NCI-H1092 (cell line): ENCODE results near the gene CALM3.
"Not testable (repeated sequence)": the region's sequence is repeated elsewhere in the genome, so short reads cannot be mapped to it uniquely, and the experiment has no call there.

ENCODE experiments used
- DNase-seq: peaks from one replicate; lab custom pipeline; 2025; lab: John Stamatoyannopoulos, UW

Gene CALM3

DNA sequence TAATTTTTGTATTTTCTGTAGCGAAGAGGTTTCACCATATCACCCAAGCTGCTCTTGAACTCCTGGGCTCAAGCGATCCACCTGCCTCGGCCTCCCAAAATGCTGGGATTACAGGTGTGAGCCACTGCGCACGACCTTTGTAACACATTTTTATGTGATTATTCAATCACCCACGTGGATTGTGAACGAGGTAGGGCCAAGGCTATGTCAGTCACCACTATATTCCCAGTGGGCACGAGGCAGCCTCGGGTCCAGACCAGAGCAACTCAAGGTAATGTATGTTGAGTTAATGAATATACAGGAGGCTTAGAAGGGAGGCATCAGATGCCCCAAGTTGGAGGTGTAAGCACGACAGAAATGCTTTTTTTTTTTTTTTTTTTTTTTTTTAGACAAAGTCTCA lies 14.8 kb downstream of the CALM3 start:
- DNase-seq, result no peak

DNA sequence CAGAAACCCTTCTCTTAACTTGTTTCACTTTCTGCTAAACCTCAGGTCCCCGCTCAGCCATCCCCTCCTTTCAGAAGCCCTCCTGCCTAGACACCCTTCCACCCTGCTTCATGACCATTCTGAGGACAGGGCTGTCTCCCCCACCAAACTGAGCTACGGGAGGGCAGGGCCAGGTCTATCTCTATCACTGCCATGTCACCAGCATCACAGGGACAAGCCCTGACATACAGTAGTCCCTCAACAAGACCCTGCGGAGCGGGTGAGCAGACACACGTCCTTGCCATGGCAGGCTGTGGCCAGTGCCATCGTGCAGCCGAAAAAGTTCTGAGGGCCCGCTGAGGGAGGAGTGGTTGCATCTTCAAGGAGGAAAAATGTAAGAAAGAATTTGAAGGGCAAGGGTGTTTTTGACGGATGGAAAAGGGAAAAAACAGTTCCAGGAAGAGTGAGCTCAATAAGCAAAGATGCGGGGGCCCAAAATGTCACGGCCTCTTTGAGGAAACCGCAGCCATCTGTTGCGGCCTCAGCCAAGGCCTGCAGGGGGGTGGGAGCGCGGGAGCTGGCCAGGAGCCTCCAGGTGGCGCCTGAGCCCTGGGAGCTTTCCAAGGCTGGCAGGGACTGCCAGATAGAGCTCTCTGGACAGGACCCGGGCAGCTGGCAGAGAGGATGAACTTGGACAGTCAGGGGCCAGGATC lies 15.6 kb downstream of the CALM3 start:
- DNase-seq, result peak; percentile 37

DNA sequence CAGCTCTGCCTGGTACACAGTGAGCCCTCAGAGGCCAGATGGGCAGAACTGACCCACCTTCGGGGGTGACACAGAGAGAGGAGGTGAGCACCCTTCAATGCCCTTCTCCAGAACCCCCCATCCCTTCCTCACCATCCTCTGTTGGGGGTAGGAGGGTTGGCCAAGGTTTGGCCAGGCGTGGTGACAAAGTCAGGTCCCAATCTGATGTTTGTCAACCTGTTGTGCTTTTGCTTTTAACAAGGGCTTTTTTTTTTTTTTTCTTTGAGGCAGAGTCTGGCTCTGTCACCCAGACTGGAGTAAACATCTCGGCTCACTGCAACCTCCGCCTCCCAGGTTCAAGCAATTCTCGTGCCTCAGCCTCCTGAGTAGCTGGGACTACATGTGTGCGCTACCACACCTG lies 16.5 kb downstream of the CALM3 start:
- DNase-seq, result no peak

DNA sequence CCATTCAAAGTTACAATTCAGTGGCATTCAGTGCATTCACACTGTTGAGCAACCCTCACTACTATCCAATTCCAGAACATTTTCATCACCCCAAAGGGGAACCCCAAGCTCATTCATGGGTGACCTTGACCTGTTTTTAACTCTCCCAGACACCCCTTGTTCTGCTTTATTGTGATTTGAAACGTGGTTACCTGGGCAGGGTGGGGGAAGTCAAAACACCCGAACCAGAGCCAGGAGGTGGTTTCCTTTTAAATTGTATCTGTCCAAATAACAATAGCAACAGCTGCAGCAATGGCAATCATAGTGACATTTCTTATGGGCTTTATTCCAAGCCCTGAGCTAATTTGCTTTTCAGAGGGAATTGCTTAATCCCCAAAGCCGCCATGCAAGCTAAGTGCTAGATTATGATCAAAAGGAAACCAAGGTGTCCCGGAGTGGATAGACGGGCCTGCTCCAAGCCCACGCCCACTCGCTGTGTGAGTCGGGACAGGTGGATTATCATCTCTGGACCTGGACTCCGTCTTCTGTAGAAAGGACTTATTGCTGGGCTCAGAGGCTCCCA lies 17.6 kb downstream of the CALM3 start:
- no peak for DNase-seq

DNA sequence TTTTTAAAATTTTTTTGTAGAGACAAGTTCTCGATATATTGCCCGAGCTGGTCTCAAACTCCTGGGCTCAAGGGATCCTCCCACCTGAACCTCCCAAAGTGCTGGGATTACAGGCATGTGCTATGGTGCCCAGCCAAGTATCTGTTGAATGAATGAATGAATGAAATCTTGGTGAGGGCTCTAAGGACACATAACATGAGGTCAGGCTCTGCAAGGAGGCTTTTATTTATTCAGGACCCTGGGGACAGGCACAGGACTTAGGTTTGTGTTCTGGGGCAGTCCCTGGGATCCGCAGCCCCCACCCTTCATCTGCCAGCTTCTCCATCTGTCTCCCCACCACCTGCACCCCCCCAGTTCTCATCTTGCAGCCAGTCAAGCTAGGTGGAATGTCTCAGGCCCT lies 19.1 kb downstream of the CALM3 start:
- DNase-seq, result no peak

DNA sequence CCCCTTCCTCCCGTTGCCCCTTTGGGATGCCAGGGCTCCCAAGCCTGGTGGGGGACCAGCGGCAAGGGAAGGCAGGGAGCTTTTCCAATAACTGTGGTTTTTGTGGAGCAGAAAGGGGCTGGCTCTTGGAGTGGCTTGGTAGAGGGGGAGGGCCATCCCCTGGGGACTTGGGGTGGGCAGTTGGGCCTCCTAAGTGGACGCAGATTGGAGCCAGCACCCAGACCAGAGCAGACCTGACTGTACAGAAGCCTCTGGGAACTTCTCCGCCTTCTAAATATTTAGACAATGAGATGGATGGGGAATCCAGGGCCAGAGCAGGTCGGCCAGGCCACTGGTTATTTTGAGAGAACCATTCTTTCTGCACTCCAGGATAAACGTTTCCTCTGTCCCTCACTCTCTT lies 19.6 kb downstream of the CALM3 start:
- DNase-seq, result no peak

DNA sequence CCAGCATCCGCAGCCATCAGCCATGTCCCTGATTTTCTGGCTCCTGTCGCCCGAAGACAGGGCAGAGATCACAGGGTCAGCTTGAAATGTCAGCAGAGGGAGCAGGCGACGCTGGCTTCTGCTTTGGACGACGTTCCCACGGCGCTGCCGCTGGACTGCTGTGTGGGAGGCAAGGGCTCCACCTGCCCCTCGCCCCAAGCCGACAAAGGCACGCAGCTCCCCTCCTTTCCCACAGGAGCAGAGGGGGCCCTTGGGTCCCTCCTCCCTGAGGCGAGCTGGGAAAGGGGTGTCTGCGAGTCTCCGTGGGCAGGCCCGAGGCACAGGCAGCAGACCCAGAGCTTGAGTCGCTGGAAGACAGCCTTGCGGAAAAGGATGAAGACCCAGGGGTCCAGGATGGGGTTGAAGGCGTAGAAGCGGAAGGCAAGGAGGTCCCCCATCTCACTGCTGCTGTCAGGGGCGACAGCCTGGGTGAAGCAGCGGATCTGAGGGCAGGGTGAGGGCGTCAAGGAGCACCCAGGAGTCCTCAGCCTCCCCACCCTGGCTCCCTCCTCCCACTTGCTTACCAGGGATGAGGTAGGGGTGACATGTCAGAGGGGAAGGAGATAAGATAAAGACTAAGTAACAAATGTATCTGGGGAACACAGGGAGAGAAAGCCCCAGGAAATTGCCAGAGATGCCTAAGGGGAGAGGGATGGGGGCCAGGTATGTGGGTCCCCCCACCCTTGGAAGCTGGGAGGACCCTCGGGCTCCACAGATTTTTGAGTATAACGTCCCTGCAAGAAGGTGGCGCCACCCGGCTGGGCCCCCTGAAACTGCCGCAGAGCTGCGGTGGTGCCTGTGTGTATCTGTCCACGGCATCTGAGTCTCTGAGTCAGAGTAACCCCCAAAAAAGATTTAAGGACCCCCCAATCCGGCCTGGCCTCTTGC lies 20.3 kb downstream of the CALM3 start:
- DNase-seq, result no peak

DNA sequence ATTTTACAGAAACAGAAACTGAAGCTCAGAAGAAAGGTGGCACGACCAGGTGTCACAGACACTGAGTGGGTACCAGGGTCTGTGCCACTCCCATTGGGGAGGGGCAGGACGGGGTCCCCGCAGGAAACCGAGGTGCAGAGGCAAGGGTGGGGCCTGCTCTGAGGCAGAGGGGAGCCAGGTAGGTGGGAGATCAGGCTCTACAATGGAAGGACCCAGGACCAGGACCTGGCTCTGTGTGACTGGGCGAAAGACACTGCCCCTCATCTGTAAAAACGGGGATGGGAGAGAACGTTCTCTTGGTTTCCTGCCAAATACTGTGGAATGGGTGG lies 21.0 kb downstream of the CALM3 start:
- DNase-seq, result no peak

DNA sequence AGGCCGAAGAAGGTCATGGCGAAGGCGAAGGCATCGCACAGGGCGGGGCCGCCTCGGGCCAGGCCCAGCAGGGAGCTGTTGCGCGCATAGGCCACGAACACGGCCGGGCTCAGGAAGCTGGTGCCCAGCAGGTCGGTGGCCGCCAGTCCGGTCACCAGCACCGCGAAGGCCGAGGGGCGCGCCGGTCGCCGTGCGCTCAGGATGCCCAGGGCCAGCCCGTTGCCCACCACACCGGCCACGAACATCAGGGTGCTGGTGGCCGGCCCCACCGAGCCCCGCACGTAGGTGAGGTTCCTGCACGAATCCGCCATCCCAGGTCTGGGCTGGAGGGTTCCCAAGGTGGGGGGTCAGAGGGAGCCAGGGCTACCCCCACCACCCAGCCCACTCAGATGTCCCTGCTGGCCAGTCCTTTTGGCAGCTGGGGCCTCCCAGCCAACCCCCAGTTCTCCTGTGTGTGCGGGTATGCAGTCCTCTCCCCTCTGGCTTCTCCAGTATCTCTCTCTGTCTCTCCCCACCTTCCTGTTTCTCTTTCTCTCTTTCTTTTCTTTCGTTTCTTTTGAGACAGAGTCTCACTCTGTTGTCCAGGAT lies 22.9 kb downstream of the CALM3 start:
- DNase-seq, result no peak

DNA sequence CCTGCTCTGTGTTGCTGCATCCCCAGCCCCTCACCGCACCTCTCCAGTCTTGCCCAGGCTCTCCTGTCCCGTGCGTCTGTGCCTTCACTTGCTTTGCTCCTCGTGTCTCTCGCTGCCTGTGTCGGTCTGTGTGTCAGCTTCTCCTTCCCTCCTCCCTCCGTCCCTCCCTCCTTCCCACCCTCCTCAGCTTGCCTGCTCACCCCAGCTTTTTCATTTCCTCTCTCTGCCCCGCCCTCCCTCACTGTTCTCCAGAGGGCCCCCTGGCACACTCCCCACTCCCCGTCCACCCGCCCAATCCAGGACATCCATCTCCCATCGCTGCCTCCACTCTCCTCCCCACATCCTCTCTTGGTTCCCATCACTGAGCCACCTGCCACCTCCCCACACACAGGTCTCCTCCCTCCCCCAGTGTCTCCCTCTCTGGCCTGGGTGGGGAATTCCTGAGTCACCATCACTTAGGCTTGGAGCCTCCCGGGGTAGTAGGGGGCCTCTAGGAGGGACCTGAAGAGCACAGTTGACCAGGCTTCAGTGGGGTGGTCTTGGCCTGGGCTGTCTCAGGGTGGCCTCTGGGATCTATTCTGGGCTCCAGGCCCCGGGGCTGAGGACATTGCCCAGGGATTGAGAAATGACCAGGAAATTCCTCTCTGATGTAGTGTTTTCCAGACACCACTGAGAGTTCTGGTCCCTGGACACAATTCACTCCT lies 24.0 kb downstream of the CALM3 start, which contains the start of gene PTGIR:
TSS of gene PTGIR (minus strand) at position 132 of the 704 bp plus-strand sequence. CDS start 864 bp downstream, outside the sequence.
- no peak for DNase-seq

DNA sequence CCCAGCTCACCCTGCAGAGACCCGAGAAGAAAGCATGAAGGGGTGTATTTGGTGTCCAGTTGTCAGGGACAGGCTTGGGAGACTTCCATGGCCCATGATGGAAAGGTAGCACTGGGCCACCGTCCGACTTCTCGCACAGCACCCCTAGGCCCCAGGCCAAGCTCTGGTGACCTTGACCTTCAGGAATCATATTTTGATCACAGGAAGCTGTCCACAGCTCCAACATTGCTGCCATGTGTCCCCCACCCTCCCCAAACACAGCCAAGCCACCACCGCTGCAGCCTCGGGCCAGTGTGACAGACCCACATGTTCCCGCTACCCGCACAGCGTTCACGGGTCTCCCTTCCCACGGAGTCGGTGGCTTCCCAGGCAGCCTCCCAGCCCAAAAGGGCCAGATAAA lies 24.6 kb downstream of the CALM3 start:
- DNase-seq, result no peak

DNA sequence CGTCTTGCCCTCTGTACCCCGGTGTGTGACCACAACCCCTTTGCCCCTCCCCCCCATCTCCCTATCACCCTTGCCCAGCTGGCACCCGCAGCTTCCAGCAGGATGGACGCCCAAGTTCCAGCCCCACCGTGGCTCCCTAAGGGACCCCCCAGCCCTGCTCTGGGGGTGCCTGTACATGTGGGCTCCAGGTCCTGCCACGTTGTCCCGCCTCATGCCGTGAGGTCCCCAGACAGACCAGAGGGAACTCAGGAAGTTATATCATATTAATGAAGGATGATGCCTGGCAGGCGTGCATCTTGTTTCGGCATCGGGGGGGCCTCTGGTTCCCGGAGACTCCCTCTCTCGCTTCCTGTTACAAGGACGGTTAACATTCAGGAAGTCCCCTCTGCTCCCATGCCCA lies 25.3 kb downstream of the CALM3 start:
- no peak for DNase-seq

DNA sequence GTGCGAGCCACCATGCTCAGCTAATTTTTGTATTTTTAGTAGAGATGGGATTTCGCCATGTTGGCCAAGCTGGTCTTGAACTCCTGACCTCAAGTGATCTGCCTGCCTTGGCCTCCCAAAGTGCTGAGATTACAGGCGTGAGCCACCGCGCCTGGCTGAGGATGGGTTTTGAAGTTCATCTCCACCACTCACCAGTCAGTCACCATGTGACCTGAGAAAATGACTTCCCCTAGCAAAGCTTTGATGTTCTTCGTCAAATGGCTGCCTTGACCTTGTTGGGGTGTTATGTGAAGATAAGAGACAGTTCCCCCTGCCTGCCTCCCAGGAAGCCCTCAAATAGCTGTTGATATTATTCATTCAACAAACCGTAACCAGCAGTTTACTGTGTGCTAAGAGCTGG lies 27.8 kb downstream of the CALM3 start:
- not testable (repeated sequence) for DNase-seq

DNA sequence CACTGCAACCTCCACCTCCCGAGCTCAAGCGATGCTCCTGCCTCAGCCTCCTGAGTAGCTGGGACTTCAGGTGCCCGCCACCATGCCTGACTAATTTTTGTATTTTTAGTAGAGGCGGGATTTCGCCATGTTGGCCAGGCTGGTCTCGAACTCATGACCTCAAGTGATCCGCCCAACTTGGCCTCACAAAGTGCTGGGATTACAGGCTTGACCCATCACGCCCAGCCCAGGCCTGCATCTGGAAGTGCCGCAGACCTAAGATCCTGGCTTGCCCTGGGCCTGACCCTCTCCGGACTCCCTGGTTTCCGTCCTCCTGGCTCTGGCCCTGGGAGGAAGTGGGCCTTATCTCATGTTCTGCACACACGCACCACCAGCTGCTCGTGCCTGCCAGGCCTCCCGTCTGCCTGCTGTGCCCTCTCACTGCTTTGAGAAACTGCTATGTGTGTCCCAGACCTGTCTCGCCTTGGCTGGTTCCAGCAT lies 28.5 kb downstream of the CALM3 start:
- DNase-seq, result no peak

DNA sequence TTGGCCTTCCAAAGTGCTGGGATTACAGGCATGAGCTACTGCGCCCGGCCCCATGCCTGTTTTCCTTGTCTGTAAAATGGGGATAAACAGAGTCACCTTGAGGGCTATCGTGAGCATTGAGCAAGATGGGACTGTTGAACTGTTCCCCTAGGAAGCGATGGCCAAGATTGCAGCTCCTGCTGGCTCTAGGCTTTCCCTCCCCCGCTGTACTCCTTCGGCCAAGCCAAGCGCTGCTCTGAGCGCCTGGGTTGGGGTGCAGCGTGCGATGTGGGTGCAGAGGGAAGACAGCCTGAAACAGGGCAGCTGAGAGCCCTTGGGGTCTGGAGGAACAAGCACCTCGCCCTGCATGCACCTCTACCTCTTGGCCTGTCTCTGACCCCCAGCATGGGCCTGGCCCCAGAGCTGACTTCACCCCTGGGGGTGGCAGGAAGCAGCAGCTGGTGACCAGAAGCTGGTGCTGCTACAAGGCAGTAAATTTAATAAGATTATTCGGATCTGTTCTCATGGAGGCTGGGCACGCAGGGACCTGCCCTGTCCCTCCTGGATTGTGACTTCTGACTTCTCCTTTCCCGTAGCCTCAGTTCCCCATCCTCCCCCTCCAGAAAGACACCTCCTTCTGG lies 29.6 kb downstream of the CALM3 start:
- no peak for DNase-seq

DNA sequence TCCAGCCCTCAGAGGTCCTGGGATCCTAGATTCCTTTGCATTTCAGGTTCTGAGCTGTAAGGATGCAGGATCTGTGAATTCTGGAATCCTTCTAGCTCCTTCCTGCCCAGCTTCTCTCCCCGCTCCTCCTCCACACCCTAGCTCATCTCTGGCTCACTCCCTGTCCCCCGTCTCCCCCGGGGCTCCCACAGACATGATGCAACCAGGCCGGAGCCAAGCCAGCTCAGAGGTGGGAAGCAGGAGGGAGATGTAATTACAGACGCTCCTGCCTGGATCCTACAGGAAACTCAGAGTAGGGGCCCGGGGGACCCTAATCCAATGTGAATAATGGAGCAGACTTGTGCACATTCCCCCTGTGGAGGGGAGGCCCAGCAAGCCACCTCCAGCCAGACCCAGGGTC lies 30.4 kb downstream of the CALM3 start:
- DNase-seq, result no peak

DNA sequence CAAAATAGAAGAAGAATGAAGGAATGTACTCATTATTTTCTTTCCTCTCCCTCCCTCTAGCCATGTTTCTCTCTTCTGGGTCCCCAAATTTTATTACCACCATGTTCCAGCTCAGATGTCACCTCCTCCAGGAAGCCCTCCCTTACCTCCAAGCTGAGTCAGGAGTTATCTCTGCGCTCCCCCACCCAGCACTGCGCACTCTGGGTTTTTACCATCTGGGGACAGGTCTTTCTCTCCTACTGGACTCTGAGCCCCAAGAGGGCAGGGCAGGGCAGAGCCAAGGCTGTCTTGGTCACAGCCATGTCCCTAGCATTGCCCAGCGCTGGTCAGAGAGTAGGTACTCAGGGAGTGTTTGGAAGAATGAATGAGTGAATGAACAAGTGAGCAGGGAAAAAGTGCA lies 32.0 kb downstream of the CALM3 start:
- DNase-seq, result no peak

DNA sequence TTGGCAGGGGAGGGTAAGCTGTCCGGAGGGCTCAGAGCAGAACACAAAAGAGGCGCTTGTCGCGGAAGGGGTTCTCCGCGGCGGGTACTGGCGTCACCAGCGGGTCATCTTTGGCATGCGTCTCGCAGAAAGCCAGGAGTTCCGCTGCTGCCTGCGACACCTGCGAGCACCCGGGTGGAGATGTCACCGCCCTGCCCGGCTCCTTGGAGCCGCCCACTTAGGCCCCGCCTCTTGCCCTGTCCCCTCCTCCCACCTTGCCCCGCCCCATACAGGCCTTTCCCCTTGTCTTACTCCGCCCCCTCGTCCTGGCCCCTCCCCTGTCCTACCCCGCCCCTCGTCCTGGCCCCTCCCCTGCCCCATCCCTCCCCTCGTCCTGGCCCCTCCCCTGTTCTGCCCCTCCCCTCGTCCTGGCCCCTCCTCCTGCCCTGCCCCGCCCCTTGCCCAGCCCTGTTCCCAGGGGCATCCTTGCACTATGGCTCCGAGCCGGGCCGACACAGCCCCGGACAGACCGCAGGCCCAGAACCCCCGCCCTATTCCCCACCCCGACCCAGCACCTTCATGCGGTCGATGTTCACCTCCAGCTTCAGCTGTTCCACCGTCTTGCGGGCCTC lies 33.0 kb downstream of the CALM3 start:
- no peak for DNase-seq

DNA sequence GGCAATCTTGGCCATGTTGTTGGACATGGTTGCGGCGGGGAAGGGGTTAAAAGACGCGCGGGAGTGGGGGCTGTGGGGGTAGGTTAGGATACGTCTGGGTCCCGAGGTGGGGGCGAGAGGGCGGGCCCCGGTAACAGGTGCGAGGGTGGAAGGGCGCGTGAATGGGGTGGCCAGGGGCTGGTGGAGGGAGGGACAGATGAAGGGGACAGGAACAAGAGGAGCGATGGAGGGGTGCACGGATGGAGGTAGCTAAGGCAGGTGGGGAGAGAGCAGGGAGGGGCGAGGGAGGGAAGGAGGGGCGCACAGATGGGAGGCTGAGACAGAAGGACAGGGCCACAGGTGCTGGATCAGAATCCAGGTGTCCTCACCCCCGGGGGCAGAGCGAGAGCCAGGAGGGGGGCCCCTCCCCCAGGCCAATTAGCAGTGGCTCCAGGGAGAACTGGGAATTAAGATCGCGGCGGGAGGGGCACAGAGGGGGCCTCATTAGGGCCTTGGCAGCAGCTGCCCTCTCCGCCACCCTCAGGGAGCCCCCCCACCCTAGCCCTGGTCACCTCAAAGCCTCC lies 33.6 kb downstream of the CALM3 start:
- DNase-seq, result no peak

DNA sequence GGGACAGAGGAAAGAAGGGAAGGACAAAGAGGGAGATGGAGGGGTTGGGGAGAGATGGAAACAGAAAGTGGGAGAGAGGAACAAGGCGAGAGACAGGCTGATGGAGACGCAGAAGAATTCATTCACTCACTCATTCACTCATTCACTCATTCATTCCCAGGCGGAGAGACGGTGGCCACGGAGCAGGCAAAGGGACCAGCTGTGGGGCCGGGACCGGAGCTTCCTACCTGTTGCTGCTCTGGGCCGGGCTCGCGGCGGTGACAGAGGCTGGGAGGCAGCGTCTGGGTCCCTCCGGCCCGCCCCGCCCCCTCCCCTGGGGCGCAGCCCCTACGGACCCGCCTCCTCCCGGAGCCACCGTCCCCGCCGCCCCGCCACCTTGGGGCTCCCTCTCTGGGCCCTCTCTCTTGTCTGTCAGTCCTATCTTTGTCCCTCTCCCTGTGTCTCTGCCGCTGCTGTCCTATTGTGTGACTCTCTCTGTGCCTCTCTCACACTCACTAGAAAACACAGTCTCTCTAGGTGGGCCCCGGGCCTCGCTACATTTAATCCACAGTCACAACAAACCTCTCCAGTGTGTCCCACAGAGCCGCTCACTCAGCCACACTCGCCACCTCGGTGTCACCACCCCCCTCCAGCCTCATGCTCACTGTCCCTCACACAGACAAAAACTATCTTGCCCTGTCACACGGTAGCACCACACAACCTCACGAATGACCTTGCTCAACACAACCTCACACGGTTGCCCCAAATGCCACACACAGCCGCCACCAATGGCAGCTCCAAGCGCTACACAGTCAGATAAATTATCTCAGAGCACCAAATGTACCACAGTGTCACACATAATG lies 35.0 kb downstream of the CALM3 start, which contains the start of gene GNG8:
TSS of gene GNG8 (minus strand) at position 283 of the 842 bp plus-strand sequence. CDS start 1,520 bp downstream, outside the sequence.
- DNase-seq, result no peak
